HT1080 (cell line): ENCODE data around the gene HSPA1B. TPM values are rescaled to one million over a fixed set of nuclear protein-coding genes. Genes with fewer than 3 reads are reported as not detected.
"Not testable (repeated sequence)": the region's sequence is repeated elsewhere in the genome, so short reads cannot be mapped to it uniquely, and the experiment has no call there.

Experiments used
- DNase-seq: peaks from one replicate; pipeline ENCODE4 v3.0.0-alpha.2; 2015; ENCODE audit warnings: low read depth
- polyA plus RNA-seq, 2 experiments: library from polyadenylated mRNA; depleted of rRNA; stranded (reverse); fragments of >200 nt; gene quantifications; 2 replicates each; pipeline ENCODE4 v1.2.3, GENCODE V29; 2015
- total RNA-seq: library from RNA; depleted of rRNA; stranded (reverse); fragments of >200 nt; shearing (Covaris generic); gene quantifications from 2 replicates; pipeline ENCODE4 v1.2.3, GENCODE V29; 2014; rRNA removed

Gene HSPA1B
- total RNA-seq = 134 and 135 TPM in 2 replicates
- 28.8 and 34.1 TPM in 2 replicates for polyA plus RNA-seq (2015; cell fraction: cytosol; rRNA removed)
- 80.4 and 81.4 TPM in 2 replicates for polyA plus RNA-seq (2015; cell fraction: nucleus; rRNA removed)

GRCh38 chr6:31827286-31828079 is at the start of gene HSPA1B:
Gene HSPA1B, plus strand, starts transcription at chr6:31827738. Its CDS starts 213 bp downstream, at chr6:31827951.
- DNase-seq = peak; percentile 100

- DNase-seq = no peak
Measured at GRCh38 chr6:31778193-31778592, 49.3 kb upstream of the HSPA1B start.

- DNase-seq = no peak
Measured at GRCh38 chr6:31778999-31779885, 48.3 kb upstream of the HSPA1B start.

DNA sequence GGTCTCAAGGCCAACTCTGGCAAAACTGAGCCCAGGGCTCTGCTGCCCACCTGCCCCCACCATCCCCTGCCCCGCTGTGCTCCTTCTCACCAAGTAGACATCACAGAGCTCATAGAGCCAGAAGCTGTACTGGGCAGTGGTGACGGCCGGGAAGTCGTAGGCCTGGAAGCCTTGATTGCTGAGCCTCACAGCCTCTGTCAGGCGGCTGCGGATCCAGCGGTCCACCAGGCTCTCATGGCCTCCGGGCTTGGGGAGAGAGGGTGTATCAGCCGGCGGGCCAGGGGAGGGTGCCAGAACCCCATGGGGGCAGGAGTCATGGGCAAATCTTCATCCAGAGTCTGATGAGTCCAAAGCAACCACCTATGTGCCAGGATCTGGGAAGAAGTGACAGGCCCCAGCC is 47.6 kb upstream of the HSPA1B start:
- no peak for DNase-seq

- DNase-seq = no peak
Measured at GRCh38 chr6:31780507-31781243, 46.9 kb upstream of the HSPA1B start.

DNA sequence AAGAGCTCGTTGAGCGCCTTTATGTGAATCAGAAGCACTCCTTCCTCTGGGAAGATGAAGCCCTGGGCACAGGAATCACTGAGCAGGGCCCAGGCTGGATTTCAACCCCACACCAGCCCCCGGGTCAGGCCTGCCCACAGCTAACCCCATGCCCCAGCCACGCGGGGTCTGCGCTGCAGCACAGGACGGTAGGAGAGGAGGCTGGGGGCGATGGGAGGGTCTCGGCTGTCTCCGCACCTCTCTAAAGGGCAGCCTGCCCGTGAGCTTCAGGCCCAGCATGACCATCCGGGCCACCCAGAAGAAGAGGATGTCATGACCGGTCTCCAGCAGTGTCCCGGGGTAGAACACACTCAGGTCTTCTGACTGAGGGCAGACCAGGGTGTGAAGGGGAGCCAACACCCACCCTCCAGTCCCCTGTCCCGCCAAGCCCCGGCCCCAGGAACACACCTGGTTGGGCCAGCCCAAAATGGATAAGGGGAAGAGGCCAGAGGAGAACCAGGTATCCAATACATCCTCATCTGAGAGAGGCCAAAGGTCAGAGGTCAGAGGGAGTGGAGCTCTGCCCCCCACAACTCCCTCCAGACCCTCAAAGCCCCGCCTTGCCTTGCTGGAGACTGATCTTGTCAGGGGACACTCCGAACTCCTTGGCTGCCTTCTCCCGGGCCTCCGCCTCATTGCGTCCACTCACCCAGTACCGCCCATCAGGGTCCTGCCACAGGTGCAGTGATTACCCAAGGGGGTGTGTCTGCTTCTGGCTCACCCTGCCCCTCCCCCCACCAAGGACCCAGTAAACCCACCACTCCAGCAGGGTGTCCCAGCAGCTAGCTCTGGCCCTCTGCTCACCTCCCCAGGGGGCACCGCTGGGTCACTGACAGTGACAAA is 46.1 kb upstream of the HSPA1B start:
- DNase-seq = no peak

- no peak for DNase-seq
Measured at GRCh38 chr6:31782126-31782855, 45.2 kb upstream of the HSPA1B start.

DNA sequence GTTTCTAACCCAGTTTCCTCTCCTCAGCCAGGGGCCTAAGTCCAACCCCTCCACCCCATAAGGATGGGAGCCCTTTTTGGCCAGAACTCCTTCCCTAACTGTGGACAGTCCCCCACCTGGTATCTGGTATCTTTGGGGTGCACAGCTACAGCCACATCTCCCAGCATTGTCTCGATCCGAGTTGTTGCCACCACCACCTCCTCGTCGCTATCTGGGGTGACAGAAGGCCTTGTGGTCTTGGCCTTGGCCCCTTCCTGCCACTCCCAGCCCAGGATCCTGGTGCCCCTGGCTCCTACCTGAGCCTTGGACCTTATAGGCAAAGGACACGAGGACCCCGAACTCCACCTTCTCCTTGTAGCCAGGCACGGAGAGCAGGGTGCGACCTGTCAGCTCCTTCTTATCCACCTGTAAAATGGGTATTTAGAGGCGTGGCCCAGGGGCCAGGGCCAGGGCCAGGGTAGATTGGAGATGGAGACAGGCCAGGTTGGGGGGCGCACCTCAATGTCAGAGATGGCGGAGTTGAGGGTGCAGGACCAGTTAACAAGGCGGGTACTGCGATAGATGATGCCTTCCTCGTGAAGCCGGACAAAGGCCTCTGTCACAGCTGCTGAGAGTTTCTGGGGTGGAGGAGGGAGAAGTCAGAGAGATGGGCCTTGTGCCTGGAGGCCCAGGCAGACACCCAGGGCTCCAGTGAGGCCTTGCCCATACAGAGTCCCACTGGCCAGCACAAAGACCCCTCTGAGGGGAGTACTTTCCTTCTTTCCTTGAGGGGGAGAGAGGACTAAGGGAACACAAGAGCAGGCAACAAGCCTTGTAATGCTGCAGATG is 43.2 kb upstream of the HSPA1B start:
- DNase-seq = no peak

- DNase-seq = no peak
Measured at GRCh38 chr6:31785475-31785874, 42.1 kb upstream of the HSPA1B start.

GRCh38 chr6:31791324-31792089 is 36.0 kb upstream of the HSPA1B start:
- DNase-seq = peak; percentile 55

DNA sequence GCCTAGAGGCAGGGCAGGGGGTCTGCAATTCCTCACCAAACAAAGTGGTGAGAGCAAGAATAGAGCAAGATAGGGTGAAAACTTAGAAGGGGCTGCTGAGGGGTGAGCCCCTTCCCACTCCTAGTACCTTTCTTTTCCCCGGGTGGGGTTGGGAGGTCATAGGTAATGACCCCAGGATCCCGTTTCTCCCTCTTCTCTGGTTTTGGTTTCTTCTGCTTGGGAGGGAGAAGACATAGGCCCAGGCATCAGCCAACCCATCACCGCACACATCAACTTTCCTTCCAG is 35.5 kb upstream of the HSPA1B start:
- DNase-seq = no peak

DNA sequence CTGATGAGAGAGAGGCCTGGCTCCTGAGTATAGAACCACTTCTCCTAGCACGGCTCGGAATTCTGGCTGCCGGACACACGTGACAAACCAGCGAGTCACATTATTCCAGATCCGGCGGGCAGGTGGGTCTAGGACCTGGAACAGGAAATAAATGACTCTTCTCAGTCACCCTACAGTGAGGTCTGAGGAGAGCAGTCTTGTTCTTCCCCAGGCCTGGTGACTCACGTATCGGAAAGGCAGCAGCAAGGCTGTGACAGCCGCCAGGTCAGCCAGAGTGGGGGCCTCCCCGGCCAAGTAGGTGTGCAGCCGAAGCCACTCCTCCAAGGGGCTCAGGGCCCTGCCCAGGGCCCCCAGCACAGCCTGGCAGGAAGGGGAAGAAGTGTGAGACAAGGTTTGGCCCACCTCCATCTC is 34.8 kb upstream of the HSPA1B start:
- DNase-seq = peak; percentile 91

- DNase-seq = not testable (repeated sequence)
Measured at GRCh38 chr6:31793927-31794245, 33.7 kb upstream of the HSPA1B start.

- DNase-seq = no peak
Measured at GRCh38 chr6:31794294-31794865, 33.2 kb upstream of the HSPA1B start.

GRCh38 chr6:31794866-31795615 is 32.5 kb upstream of the HSPA1B start:
- DNase-seq = peak; percentile 60

GRCh38 chr6:31795616-31796298 is 31.8 kb upstream of the HSPA1B start, which contains the start of gene VARS1:
Gene VARS1, minus strand, starts transcription at chr6:31795752. Its CDS starts 535 bp downstream, at chr6:31795217.
- peak; percentile 87 for DNase-seq

DNA sequence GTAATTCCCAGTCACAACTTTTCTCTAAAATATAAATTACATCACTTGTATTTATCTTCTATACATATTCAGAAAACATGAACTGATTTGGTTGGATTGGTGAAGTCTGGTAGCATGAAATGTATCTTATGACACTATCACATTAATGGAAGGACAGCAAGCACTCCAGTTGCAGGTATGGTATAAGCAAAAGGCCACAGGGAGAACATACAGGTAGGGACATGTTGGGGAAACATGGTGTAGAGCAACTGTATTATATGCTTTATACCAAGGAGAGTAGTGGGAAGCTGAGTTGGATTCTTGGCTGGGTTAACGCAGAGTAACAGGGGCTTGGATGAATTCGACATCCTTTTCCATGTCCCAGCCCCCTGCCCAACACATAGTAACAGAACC is 30.5 kb upstream of the HSPA1B start:
- DNase-seq = no peak
